Panc1 (cell line): ENCODE data around the gene LELP1.

Source experiments
- CTCF ChIP-seq: fragments of 450-650 bp; IDR thresholded peaks from 2 replicates; pipeline ENCODE4 v1.5.1; 2017; ENCODE audit warnings: mild to moderate bottlenecking
- POLR2AphosphoS5 ChIP-seq: IDR thresholded peaks from 2 replicates; pipeline ENCODE4 v1.6.1; 2012; ENCODE audit warnings: mild to moderate bottlenecking, low read depth, low read length, moderate library complexity
- REST ChIP-seq, 2 experiments: IDR thresholded peaks; 2 replicates each; pipeline ENCODE4 v1.6.1; 2011 to 2012; ENCODE audit warnings: low read depth in 2 of 2, control low read depth in 1 of 2, low read length in 1 of 2, mild to moderate bottlenecking in 1 of 2, moderate library complexity in 1 of 2; ENCODE audit not compliant: insufficient read depth in 1 of 2
- SIN3A ChIP-seq: IDR thresholded peaks from 2 replicates; pipeline ENCODE4 v1.6.1; 2012; ENCODE audit warnings: low read depth, mild to moderate bottlenecking, low read length, moderate library complexity, borderline replicate concordance; ENCODE audit not compliant: insufficient read depth

DNA sequence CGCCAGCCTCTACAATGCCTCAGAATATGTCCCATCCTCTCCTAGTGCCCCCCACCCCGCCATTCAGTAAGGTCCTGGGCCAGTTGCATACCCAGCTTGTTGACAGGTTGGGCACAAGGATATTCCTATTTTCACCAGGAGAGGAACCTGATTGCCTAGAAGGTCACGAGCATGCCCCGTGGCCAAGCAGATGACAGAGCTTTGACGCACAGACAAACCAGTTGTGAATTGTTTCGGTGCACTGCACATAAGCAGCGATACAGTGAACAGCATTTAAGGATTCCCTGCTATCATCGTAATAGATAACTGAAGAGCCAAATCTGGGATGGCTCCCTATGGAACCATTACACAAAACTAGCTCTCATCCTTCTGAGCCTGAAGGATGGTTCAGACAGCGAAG, 3.4 kb downstream of the LELP1 start:
- TF ChIP-seq CTCF: no peak
- no peak for TF ChIP-seq POLR2AphosphoS5
- TF ChIP-seq SIN3A: no peak
- no peak for TF ChIP-seq REST (IDR thresholded peaks at IDR 0.05; ENCODE audit: insufficient read depth in 1 of 2, low read depth in 2 of 2, low read length in 1 of 2)
